Measurements from ENCODE around the gene ALDH1L1.

ALDH1L1 gene

DNA sequence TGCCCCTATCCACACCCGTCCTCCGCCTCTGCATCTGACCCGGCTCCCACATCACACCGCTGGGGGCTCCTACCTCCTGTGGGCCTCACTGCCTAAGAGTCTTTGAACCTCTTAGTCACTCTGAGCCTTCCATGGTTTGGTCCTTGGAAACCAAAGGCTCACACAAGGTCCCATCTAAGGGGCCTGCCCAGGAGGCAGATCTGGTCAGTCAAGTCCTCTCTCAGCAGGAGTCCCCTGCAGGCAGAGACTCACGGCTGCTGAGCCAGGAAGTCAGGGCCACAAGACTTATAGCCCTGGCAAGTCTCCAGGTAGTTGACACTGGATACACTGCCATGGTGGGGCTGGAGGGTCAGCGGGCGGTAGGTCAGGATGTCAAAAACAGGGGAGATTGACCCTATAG, 31.2 kb upstream of the ALDH1L1 start:
- DNase-seq (ENCODE audit: low read depth), result no peak
- TF ChIP-seq, protein P1, sequence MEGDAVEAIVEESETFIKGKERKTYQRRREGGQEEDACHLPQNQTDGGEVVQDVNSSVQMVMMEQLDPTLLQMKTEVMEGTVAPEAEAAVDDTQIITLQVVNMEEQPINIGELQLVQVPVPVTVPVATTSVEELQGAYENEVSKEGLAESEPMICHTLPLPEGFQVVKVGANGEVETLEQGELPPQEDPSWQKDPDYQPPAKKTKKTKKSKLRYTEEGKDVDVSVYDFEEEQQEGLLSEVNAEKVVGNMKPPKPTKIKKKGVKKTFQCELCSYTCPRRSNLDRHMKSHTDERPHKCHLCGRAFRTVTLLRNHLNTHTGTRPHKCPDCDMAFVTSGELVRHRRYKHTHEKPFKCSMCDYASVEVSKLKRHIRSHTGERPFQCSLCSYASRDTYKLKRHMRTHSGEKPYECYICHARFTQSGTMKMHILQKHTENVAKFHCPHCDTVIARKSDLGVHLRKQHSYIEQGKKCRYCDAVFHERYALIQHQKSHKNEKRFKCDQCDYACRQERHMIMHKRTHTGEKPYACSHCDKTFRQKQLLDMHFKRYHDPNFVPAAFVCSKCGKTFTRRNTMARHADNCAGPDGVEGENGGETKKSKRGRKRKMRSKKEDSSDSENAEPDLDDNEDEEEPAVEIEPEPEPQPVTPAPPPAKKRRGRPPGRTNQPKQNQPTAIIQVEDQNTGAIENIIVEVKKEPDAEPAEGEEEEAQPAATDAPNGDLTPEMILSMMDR (IDR thresholded peaks at IDR 0.05; ENCODE audit: low read length, missing control alignments), result no peak
- H3K4me3 ChIP-seq (replicated peaks; ENCODE audit: low read depth, low read length), result no peak overlapping the region

GRCh38 chr3:126210606-126211005, 30.2 kb upstream of the ALDH1L1 start:
- TF ChIP-seq, protein P1 (IDR thresholded peaks at IDR 0.05; ENCODE audit: low read length, missing control alignments), result no peak
- no peak overlapping the region for H3K4me3 ChIP-seq (replicated peaks; ENCODE audit: low read depth, low read length)
- DNase-seq (ENCODE audit: low read depth), result no peak

DNA sequence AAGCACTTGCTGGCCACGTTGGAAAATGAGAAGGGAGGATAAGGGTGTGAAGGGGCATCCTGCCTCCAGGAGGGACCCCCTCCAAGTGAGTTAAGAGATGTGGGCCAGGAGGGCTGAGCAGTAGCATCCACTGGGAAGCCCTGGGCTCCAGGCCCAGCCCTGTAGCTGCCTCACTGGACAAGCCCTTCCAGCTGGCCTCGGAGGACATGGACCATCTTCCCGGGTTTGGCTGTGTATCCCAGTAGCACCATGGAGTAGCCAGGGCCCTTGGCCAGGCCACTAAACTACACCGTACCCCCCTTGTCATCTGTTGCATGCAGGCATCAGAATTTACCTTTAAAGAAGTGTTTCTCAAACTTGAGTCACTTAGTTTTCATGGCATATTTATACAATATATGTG, 29.4 kb upstream of the ALDH1L1 start:
- TF ChIP-seq, protein P1 (IDR thresholded peaks at IDR 0.05; ENCODE audit: low read length, missing control alignments), result no peak
- no peak overlapping the region for H3K4me3 ChIP-seq (replicated peaks; ENCODE audit: low read depth, low read length)
- DNase-seq (ENCODE audit: low read depth), result no peak

GRCh38 chr3:126208606-126209256, 28.3 kb upstream of the ALDH1L1 start:
- H3K4me3 ChIP-seq (replicated peaks; ENCODE audit: low read depth, low read length), result no peak overlapping the region
- DNase-seq (ENCODE audit: low read depth), result peak; percentile 96
- TF ChIP-seq, protein P1 (IDR thresholded peaks at IDR 0.05; ENCODE audit: low read length, missing control alignments), result no peak

- DNase-seq (ENCODE audit: low read depth), result no peak
- H3K4me3 ChIP-seq (replicated peaks; ENCODE audit: low read depth, low read length), result no peak overlapping the region
- TF ChIP-seq, protein P1 (IDR thresholded peaks at IDR 0.05; ENCODE audit: low read length, missing control alignments), result no peak
Measured at GRCh38 chr3:126208182-126208581, 27.8 kb upstream of the ALDH1L1 start.

- no peak overlapping the region for H3K4me3 ChIP-seq (replicated peaks; ENCODE audit: low read depth, low read length)
- TF ChIP-seq, protein P1 (IDR thresholded peaks at IDR 0.05; ENCODE audit: low read length, missing control alignments), result no peak
- DNase-seq (ENCODE audit: low read depth), result no peak
Measured at GRCh38 chr3:126207166-126207565, 26.8 kb upstream of the ALDH1L1 start.
